OCI-LY1 (cell line): ENCODE measurements around the gene FAM53B.

Experiments
- EZH2 ChIP-seq: fragments of 200-600 bp; sonication (generic), shearing (Covaris generic); IDR thresholded peaks from 2 replicates; pipeline ENCODE4 v1.8.0; 2017; ENCODE audit warnings: borderline replicate concordance, mixed run types, mild to moderate bottlenecking, antibody characterized with exemption, low read length, moderate library complexity, mixed read lengths
- TF ChIP-seq, protein P1 (sequence below): fragments of 200-600 bp; sonication (generic), shearing (Covaris generic); IDR thresholded peaks from 2 replicates; pipeline ENCODE4 v1.5.1; 2017; ENCODE audit warnings: mild to moderate bottlenecking, antibody characterized with exemption, low read length, moderate library complexity, mixed read lengths

DNA sequence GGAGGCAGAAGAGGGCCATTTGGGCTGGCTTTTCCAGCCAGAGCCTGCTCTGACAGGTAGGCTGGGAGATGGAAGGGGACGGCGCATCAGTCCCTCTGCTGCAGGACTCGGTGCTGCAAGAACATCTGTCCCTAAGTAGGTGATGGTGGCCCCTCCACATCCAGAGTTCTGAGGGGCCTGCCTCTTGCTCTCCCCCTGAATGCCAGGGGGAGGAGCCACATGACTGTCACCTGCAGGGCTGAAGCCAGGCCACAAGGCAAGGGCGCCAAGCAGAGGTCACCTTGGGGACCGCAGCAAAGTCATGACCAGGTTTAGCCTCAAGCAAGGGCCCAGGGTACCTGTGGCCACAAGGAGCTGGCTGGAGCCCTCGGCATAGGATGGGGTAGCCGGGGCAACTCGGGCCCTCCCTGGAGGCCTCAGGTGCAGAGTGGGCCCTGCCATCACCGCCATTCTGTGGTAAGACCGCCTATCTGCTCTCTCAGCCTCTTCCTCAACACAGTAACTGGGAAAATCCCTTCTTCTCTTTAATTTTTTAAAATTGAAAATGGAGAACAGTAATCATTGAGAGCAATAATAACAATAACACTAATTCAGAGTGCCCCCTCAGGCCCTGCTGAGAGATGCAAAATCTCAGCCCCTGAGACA, 99.3 kb downstream of the FAM53B start:
- TF ChIP-seq, protein P1, sequence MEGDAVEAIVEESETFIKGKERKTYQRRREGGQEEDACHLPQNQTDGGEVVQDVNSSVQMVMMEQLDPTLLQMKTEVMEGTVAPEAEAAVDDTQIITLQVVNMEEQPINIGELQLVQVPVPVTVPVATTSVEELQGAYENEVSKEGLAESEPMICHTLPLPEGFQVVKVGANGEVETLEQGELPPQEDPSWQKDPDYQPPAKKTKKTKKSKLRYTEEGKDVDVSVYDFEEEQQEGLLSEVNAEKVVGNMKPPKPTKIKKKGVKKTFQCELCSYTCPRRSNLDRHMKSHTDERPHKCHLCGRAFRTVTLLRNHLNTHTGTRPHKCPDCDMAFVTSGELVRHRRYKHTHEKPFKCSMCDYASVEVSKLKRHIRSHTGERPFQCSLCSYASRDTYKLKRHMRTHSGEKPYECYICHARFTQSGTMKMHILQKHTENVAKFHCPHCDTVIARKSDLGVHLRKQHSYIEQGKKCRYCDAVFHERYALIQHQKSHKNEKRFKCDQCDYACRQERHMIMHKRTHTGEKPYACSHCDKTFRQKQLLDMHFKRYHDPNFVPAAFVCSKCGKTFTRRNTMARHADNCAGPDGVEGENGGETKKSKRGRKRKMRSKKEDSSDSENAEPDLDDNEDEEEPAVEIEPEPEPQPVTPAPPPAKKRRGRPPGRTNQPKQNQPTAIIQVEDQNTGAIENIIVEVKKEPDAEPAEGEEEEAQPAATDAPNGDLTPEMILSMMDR: peak; percentile 46
- TF ChIP-seq EZH2: no peak
